BE2C (cell line): ENCODE results near the gene WDHD1.

ENCODE experiments used
- DNase-seq: peaks from one replicate; pipeline ENCODE4 v3.0.0-alpha.2; 2020
- H3K27me3 ChIP-seq: fragments of 250-450 bp; sonication (Bioruptor Pico); 2 replicates; pipeline ENCODE4 v1.5.1; 2020; ENCODE audit warnings: mild to moderate bottlenecking
- H3K36me3 ChIP-seq: fragments of 250-450 bp; sonication (Bioruptor Pico); 2 replicates; pipeline ENCODE4 v1.5.1; 2020; ENCODE audit warnings: mild to moderate bottlenecking
- H3K4me1 ChIP-seq: fragments of 250-450 bp; sonication (Bioruptor Pico); 2 replicates; pipeline ENCODE4 v1.5.1; 2020
- H3K4me3 ChIP-seq: 2 replicates; pipeline ENCODE4 v1.5.1; 2011; ENCODE audit warnings: low read depth, low read length
- H3K9me3 ChIP-seq: fragments of 250-450 bp; sonication (Bioruptor Pico); 2 replicates; pipeline ENCODE4 v1.5.1; 2020
- CTCF ChIP-seq: IDR thresholded peaks from 2 replicates; pipeline ENCODE4 v1.5.1; 2012; ENCODE audit warnings: mild to moderate bottlenecking, low read depth, low read length

Gene WDHD1

GRCh38 chr14:54891471-54892245 is 135.2 kb downstream of the WDHD1 start:
- no peak for TF ChIP-seq CTCF
- Histone ChIP-seq H3K36me3 (no peaks in the 10 kb centered on the region), H3K4me1 (peaks cover 24% of the 10 kb centered on the region), H3K4me3 (no peak overlapping the region), H3K9me3 (no peaks in the 10 kb centered on the region), H3K27me3 (no peaks in the 10 kb centered on the region)
- DNase-seq = no peak

GRCh38 chr14:54890788-54891187 is 136.1 kb downstream of the WDHD1 start:
- no peak overlapping the region for H3K4me3 ChIP-seq
- no peaks in the 10 kb centered on the region for H3K27me3 ChIP-seq
- H3K4me1 ChIP-seq = peaks cover 30% of the 10 kb centered on the region
- no peak for TF ChIP-seq CTCF
- no peaks in the 10 kb centered on the region for H3K36me3 ChIP-seq
- no peak for DNase-seq
- no peaks in the 10 kb centered on the region for H3K9me3 ChIP-seq

GRCh38 chr14:54889919-54890318 is 137.0 kb downstream of the WDHD1 start:
- no peak for TF ChIP-seq CTCF
- no peak for DNase-seq
- peaks cover 27% of the 10 kb centered on the region for H3K4me1 ChIP-seq
- no peaks in the 10 kb centered on the region for H3K9me3 ChIP-seq
- H3K27me3 ChIP-seq = no peaks in the 10 kb centered on the region
- no peaks in the 10 kb centered on the region for H3K36me3 ChIP-seq
- no peak overlapping the region for H3K4me3 ChIP-seq
